ENCODE results near the gene FILIP1. TPM values are rescaled to one million over a fixed set of nuclear protein-coding genes. Genes with fewer than 3 reads are reported as not detected.
A peak's percentile ranks its signal among the peaks of the same experiment; 100 is the strongest.

FILIP1 gene
- total and polyA plus RNA-seq, 10 of the 15 experiments (the other 5 are each of a cell fraction or from before 2014, with no cell fraction given): 0.23 to 2.0 (median 0.44) TPM

DNA sequence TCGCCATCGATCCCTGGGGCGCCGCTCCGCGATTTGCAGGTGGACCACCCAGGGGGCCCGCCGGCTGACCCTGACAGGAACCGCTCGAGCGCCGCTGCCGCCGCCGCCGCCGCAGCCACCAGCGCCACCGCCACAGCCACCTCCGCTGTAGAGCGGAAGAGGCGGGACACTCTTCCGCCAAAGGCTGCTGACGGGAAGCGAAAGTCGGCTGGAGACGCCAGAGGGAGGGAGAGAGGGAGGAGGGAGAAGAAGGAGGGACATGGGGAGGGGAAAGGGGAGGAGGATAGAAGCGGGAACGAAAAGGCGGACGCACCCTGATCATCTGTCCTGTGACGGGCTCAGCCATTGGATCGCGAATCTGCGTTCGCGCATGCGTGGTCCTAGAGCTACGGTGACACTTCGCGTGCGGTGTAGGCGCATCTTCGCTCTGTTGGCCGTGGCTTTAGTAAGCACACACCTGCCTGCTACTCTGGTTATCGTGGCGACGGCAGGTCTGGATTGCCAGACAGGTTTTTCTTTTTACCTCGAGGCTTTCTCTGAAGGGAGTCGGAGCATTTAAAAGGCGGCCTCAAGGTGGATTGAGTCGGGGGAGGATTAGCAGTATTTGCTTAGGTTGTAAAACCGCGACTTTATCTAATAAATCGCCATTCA lies 208.8 kb downstream of the FILIP1 start, which contains the start of gene TMEM30A (continued):
- TF ChIP-seq SUZ12 (IDR thresholded peaks at IDR 0.05; ENCODE audit: unreplicated experiment) (no peak), ESRRA (IDR thresholded peaks at IDR 0.05; ENCODE audit: low read length) (no peak), NFYB (IDR thresholded peaks at IDR 0.05; ENCODE audit: insufficient read depth, low read depth, low read length) (peak; percentile 70; the same call in 1 of the 2 replicates), STAT3 (IDR thresholded peaks at IDR 0.05; ENCODE audit: low read depth, low read length) (no peak), KDM1A (IDR thresholded peaks at IDR 0.05; ENCODE audit: borderline replicate concordance) (no peak), TCF12 (IDR thresholded peaks at IDR 0.05; ENCODE audit: low read depth, low read length) (peak; percentile 75), BCL3 (IDR thresholded peaks at IDR 0.05; ENCODE audit: borderline replicate concordance, insufficient read depth, low read depth, low read length, poor library complexity, severe bottlenecking) (no peak), ZBTB33 (IDR thresholded peaks at IDR 0.05) (no peak), SPI1 (IDR thresholded peaks at IDR 0.05; ENCODE audit: borderline replicate concordance, insufficient read depth, low read depth, low read length) (peak; percentile 77; the same call in 1 of the 2 replicates), ZBED1 (IDR thresholded peaks at IDR 0.05; ENCODE audit: borderline replicate concordance) (no peak; the same call in 1 of the 2 replicates), PAX5 (IDR thresholded peaks at IDR 0.05; ENCODE audit: borderline replicate concordance, low read depth, low read length) (peak; percentile 84; the same call in 1 of the 2 replicates), NFXL1 (IDR thresholded peaks at IDR 0.05; ENCODE audit: borderline replicate concordance) (no peak), RB1 (IDR thresholded peaks at IDR 0.05; ENCODE audit: borderline replicate concordance) (peak; percentile 56; the same call in 1 of the 2 replicates), EED (IDR thresholded peaks at IDR 0.05; ENCODE audit: low read depth) (peak; percentile 100), CUX1 (IDR thresholded peaks at IDR 0.05; ENCODE audit: insufficient replicate concordance, low read depth, low read length) (no peak), CHD2 (IDR thresholded peaks at IDR 0.05; ENCODE audit: borderline replicate concordance, low read depth, low read length) (peak; percentile 72), RELA (IDR thresholded peaks at IDR 0.05; ENCODE audit: borderline replicate concordance, partially characterized antibody) (no peak)
- TF ChIP-seq, protein P1, sequence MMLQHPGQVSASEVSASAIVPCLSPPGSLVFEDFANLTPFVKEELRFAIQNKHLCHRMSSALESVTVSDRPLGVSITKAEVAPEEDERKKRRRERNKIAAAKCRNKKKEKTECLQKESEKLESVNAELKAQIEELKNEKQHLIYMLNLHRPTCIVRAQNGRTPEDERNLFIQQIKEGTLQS (IDR thresholded peaks at IDR 0.05; ENCODE audit: borderline replicate concordance, extremely low read depth, low read depth, low read length): no peak
- TF ChIP-seq, protein P2, sequence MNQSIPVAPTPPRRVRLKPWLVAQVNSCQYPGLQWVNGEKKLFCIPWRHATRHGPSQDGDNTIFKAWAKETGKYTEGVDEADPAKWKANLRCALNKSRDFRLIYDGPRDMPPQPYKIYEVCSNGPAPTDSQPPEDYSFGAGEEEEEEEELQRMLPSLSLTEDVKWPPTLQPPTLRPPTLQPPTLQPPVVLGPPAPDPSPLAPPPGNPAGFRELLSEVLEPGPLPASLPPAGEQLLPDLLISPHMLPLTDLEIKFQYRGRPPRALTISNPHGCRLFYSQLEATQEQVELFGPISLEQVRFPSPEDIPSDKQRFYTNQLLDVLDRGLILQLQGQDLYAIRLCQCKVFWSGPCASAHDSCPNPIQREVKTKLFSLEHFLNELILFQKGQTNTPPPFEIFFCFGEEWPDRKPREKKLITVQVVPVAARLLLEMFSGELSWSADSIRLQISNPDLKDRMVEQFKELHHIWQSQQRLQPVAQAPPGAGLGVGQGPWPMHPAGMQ (IDR thresholded peaks at IDR 0.05; ENCODE audit: borderline replicate concordance): peak; percentile 64; the same call in 1 of the 2 replicates

All from GM12878 (cell line).